HUES48 (cell line): ENCODE results near the gene MYRIP.

Source experiments
- H3K27ac ChIP-seq: one replicate; pipeline ENCODE4 v1.7.0; 2013; ENCODE audit warnings: low read depth, low read length, inconsistent platforms
- H3K27me3 ChIP-seq: 2 replicates; pipeline ENCODE4 v1.6.1; 2013; ENCODE audit warnings: mild to moderate bottlenecking, low read length; ENCODE audit not compliant: control insufficient read depth, insufficient read depth
- H3K36me3 ChIP-seq: 2 replicates; pipeline ENCODE4 v1.6.1; 2013; ENCODE audit warnings: low read length; ENCODE audit not compliant: control insufficient read depth, insufficient read depth
- H3K4me1 ChIP-seq: 2 replicates; pipeline ENCODE4 v1.6.1; 2013; ENCODE audit warnings: mild to moderate bottlenecking, low read length; ENCODE audit not compliant: control insufficient read depth, insufficient read depth
- H3K4me3 ChIP-seq: 2 replicates; pipeline ENCODE4 v1.5.1; 2013; ENCODE audit warnings: mild to moderate bottlenecking, low read depth, low read length
- H3K9ac ChIP-seq: 2 replicates; pipeline ENCODE4 v1.6.1; 2013; ENCODE audit warnings: mild to moderate bottlenecking, low read depth, low read length, moderate library complexity
- H3K9me3 ChIP-seq: 2 replicates; pipeline ENCODE4 v1.6.1; 2013; ENCODE audit warnings: low read length; ENCODE audit not compliant: control insufficient read depth, insufficient read depth

Gene MYRIP

DNA sequence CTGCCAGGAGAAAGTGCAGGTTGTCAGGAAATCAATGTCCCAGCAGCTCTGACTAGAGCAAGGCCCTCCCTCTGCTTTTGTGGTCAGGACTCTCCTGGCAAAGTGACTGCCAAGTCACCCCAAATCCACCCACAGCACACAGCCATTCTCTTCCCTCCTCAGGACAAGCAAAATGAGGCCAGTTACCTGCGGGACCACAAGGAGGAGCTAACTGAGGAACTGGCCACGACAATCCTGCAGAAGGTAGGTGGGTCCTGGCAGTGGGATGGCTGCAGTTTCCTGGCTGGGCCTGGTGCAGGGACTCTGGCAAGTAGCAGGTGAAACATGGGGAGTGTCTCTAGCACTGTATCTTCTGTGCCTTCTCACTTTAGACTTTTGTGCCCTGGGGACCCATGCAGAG lies 357.6 kb downstream of the MYRIP start:
- H3K36me3 ChIP-seq, result no peaks in the 10 kb centered on the region
- H3K9ac ChIP-seq, result no peak overlapping the region
- no peaks in the 10 kb centered on the region for H3K4me1 ChIP-seq
- H3K27me3 ChIP-seq, result no peaks in the 10 kb centered on the region
- H3K9me3 ChIP-seq, result no peaks in the 10 kb centered on the region
- H3K27ac ChIP-seq, result no peak overlapping the region
- no peak overlapping the region for H3K4me3 ChIP-seq

DNA sequence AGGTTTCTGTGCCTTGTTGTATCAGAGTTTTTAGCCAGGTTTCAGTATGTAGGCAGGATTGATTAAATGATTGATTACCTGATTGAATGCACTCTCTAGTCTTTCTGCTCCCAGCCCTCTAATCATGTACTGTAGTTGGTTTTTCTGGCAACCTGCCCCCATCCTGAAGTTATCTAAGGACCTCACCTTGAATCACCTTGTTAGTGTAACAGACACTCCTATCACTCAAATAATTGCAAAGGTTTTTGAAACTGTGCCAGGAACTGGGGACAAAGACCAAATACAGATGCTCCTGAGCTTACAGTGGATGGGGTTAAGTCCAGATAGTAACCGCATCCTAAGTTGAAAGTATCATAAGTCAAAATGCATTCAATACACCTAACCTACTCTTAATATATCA lies 358.5 kb downstream of the MYRIP start:
- Histone ChIP-seq H3K4me1 (no peaks in the 10 kb centered on the region), H3K36me3 (no peaks in the 10 kb centered on the region), H3K27me3 (no peaks in the 10 kb centered on the region), H3K9me3 (no peaks in the 10 kb centered on the region), H3K4me3 (no peak overlapping the region), H3K9ac (no peak overlapping the region), H3K27ac (no peak overlapping the region)

DNA sequence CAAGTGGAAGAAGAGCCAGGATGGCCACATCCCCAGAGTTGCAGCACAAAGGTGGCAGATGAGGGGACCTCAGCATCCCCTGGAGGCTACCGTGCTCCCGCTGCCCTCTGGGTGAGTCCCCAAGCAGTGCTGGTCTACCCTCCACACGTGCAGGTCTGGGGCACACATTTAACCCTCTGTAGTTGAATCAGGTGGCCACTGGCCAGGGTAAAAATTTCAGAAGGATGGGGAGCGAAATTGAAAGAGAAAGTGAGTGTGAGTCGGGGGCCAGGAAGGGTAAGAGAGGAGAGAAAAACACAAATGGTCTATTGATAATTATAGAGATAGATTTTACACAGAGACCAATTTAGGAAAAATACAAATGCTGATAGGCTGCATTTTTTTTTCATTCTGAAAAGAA lies 360.6 kb downstream of the MYRIP start:
- H3K27me3 ChIP-seq, result no peaks in the 10 kb centered on the region
- no peak overlapping the region for H3K27ac ChIP-seq
- no peak overlapping the region for H3K9ac ChIP-seq
- H3K9me3 ChIP-seq, result no peaks in the 10 kb centered on the region
- H3K4me1 ChIP-seq, result no peaks in the 10 kb centered on the region
- H3K36me3 ChIP-seq, result no peaks in the 10 kb centered on the region
- H3K4me3 ChIP-seq, result no peak overlapping the region

DNA sequence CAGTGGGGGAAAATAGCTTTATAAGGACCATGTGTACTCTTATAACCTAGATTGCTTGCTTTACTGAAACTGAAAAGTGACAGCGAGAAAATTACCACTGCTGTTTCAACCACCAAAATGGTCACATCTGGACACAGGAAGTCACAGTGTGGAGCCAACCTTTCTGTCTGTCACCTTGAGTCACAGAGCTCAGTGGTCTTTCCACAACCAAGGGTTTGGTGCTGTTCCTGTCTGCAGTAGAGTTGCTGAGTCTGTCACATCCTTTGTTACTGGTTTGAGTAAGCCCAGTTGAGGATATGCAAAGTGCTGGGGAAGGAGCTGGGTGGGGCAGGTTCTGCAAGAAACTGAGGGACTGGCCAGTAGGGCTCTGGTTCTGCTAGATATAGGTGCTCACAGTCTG lies 361.0 kb downstream of the MYRIP start:
- H3K4me3 ChIP-seq, result no peak overlapping the region
- H3K9ac ChIP-seq, result no peak overlapping the region
- no peaks in the 10 kb centered on the region for H3K9me3 ChIP-seq
- no peak overlapping the region for H3K27ac ChIP-seq
- no peaks in the 10 kb centered on the region for H3K27me3 ChIP-seq
- no peaks in the 10 kb centered on the region for H3K4me1 ChIP-seq
- H3K36me3 ChIP-seq, result no peaks in the 10 kb centered on the region

DNA sequence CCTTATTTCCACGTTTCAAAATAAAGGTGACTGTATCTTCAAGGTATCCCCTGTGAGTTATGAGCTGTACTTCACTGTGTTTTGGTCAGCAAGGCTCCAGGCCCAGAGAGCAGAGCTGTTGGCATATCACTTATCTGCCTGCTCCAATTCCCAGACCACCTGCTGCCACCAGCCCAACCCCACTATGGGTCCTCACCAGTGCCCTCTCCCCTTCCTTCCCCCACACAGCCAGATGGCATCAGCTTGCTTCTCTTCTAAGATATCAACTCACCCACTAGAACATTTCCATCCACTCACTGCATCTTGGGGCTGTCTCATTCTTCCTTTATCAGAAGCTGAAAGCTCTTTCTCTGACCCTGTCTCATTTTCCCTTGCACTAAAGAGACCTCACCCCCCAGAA lies 363.2 kb downstream of the MYRIP start:
- Histone ChIP-seq H3K36me3 (no peaks in the 10 kb centered on the region), H3K27me3 (no peaks in the 10 kb centered on the region), H3K9ac (no peak overlapping the region), H3K4me1 (no peaks in the 10 kb centered on the region), H3K9me3 (no peaks in the 10 kb centered on the region), H3K27ac (no peak overlapping the region), H3K4me3 (no peak overlapping the region)

DNA sequence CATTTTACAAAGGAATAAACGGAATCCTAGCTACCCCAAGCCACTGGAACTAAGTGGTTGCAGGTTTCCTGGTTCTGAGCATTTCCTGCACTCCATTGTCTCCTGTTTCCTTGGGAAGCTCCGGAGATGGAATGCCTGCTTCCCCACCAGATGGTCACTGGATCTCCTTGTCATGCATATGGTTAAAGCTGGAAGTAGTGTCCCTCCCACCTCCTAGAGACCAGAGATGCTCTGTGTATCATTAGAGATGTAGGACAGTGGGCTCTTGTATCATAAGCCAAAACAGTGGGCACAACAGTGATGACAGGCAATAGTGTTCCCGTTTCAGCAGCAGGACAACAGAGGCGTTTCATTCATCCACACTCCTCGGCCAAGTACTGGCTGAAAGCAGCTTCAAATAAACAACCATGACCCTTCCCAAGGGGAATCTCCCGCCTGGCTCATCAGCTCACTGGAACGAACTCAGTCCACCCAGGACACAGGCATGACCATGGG lies 363.9 kb downstream of the MYRIP start:
- Histone ChIP-seq H3K36me3 (no peaks in the 10 kb centered on the region), H3K27me3 (no peaks in the 10 kb centered on the region), H3K9me3 (no peaks in the 10 kb centered on the region), H3K9ac (no peak overlapping the region), H3K4me1 (no peaks in the 10 kb centered on the region), H3K4me3 (no peak overlapping the region), H3K27ac (no peak overlapping the region)

DNA sequence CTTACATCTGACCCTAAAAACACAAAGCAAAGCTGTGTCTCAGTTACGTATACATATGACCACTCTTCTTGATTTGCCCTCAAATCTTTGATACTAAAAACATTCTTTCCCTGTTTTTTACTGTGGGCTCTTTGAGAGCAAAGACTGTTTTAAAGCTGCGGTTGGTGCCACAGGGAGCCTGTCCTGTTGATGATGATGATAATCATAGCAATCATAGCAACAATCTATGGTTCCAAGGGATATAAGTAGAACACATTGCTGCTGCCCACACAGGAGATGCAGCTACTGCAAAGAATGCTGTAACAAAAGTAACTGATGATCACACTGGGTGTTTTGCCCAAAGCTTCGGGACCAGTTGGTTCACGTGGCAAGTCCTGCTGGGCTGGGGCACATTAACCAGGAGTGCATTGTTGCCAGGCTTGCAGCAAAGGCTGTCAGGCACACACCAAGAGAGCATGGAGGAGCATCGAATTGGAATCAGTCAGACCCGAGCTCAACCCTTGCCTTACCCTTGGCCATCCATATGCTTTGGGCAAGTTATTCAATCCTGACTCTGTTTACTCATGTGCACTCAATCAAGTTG lies 368.7 kb downstream of the MYRIP start:
- Histone ChIP-seq H3K4me1 (no peaks in the 10 kb centered on the region), H3K27me3 (no peaks in the 10 kb centered on the region), H3K9me3 (no peaks in the 10 kb centered on the region), H3K9ac (no peak overlapping the region), H3K27ac (no peak overlapping the region), H3K36me3 (no peaks in the 10 kb centered on the region), H3K4me3 (no peak overlapping the region)

DNA sequence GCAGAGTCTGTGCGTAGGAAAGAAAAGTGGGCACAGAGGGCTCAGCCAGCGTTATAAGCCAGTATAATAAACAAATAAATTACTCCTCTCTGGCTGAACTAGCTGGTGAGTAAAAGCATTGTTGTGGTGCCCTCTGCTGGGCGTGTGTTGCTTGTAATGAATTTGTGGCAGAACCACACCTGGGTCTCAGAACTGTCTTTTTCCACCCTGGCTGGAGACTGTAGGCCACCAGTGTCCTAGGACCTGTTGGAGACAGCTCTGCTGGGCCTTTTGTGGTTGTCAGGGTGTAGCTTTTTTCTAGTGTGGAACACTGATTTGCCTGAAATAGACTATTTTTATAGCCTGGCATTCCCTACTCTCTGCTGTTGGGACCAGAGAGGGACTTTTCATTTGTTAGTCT lies 369.6 kb downstream of the MYRIP start:
- H3K4me3 ChIP-seq, result no peak overlapping the region
- no peaks in the 10 kb centered on the region for H3K27me3 ChIP-seq
- no peak overlapping the region for H3K27ac ChIP-seq
- no peak overlapping the region for H3K9ac ChIP-seq
- H3K4me1 ChIP-seq, result peaks cover 8% of the 10 kb centered on the region; the same call in 1 of the 2 replicates
- H3K36me3 ChIP-seq, result no peaks in the 10 kb centered on the region
- no peaks in the 10 kb centered on the region for H3K9me3 ChIP-seq

DNA sequence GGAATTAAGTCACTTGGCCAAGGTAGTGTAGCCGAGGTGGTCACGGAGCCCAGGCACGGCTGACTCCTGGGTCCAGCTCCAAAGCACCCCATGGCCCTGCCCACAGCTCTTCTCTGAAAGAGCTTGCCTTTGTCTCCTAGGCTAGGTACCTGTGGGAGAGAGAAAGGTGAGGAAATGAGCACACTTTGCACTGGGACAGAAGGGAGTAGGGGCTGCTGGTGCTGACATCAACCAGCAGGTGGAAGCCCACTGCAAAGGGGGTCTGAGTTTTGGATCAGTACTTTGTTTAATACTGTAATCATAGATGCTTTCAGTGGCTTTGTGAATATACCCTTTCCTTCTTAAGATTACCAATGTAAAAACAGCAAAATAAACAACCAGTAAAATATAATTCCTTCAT lies 371.8 kb downstream of the MYRIP start:
- Histone ChIP-seq H3K27ac (no peak overlapping the region), H3K9ac (no peak overlapping the region), H3K36me3 (no peaks in the 10 kb centered on the region), H3K27me3 (no peaks in the 10 kb centered on the region), H3K4me1 (peaks cover 9% of the 10 kb centered on the region; the same call in 1 of the 2 replicates), H3K9me3 (no peaks in the 10 kb centered on the region), H3K4me3 (no peak overlapping the region)

DNA sequence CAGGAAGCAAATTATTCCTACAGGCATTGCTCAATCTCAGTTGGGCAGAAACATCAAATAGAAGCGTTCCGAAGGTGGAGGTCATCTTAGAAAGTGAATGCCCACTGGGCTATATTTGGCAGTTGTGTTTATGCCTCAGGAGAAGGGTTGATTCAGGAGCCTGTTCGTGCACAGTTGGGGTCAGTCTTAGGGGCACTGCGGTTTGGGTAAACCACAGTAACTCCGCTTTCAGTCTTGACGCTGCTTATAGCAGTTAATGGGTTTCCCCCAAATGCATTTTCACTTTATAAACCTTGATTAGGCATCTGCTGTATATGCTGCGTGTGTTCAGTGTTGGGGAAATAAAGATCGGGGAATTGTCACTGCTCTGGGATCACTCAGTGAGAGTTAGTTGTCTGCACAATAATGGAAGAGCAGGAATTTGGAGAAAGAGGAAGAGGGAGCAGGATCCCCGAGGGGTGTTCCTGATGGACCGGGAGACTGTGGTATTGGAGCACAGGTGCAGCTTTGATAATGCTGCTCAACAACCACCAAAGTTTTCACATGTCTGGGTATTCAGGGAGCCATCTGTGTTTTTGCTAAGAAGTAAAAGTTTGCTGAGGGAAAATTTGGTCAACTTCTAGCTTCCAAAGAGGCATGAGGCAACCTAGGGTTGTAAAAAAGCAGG lies 375.8 kb downstream of the MYRIP start:
- H3K9me3 ChIP-seq, result no peaks in the 10 kb centered on the region
- H3K4me1 ChIP-seq, result peaks cover 9% of the 10 kb centered on the region; the same call in 1 of the 2 replicates
- H3K27ac ChIP-seq, result no peak overlapping the region
- H3K9ac ChIP-seq, result no peak overlapping the region
- no peak overlapping the region for H3K4me3 ChIP-seq
- H3K36me3 ChIP-seq, result no peaks in the 10 kb centered on the region
- H3K27me3 ChIP-seq, result no peaks in the 10 kb centered on the region

DNA sequence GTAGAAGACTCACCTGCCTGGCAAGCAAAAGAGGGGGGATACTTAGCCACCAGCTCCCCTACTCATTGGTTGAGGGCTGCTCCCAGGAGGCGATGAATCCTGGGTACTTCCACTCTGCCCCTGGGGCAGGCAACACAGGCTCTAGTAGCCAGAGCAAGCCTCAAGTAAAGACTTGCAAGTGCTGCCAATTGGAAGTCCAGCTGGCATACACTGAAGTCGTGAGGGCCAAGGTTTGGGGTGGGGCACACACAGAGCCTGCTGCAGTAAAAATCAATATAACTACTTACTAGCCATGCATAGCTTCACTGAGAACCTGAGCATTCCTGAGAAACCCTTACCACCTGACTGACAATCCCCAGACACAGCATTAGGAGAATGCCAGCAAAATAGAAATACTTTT lies 377.1 kb downstream of the MYRIP start:
- Histone ChIP-seq H3K27me3 (no peaks in the 10 kb centered on the region), H3K27ac (no peak overlapping the region), H3K9me3 (no peaks in the 10 kb centered on the region), H3K36me3 (no peaks in the 10 kb centered on the region), H3K4me3 (no peak overlapping the region), H3K9ac (no peak overlapping the region), H3K4me1 (peaks cover 9% of the 10 kb centered on the region; the same call in 1 of the 2 replicates)
